ENCODE data around the gene MKNK2.
"Not testable (repeated sequence)": the region's sequence is repeated elsewhere in the genome, so short reads cannot be mapped to it uniquely, and the experiment has no call there.

MKNK2 gene

GRCh38 chr19:1992759-1993260 lies 58.2 kb downstream of the MKNK2 start:
- no peak for DNase-seq (ENCODE audit: low read depth, low spot score)

- DNase-seq (ENCODE audit: low read depth, low spot score) = no peak
Observed at GRCh38 chr19:1991018-1991913, 59.8 kb downstream of the MKNK2 start.

- no peak for DNase-seq (ENCODE audit: low read depth, low spot score)
Observed at GRCh38 chr19:1990230-1991017, 60.6 kb downstream of the MKNK2 start.

- DNase-seq (ENCODE audit: low read depth, low spot score) = no peak
Observed at GRCh38 chr19:1989513-1990229, 61.4 kb downstream of the MKNK2 start.

GRCh38 chr19:1988464-1988863 lies 62.6 kb downstream of the MKNK2 start:
- not testable (repeated sequence) for DNase-seq (ENCODE audit: low read depth, low spot score)
